SK-N-SH treated with all-trans-retinoic acid at 6 μM for 48 hours (cell line): ENCODE measurements around the gene KRTAP12-2.
"Not testable (repeated sequence)": the region's sequence is repeated elsewhere in the genome, so short reads cannot be mapped to it uniquely, and the experiment has no call there.

Experiments used
- ATAC-seq: fragments of 200-7000 bp; cut with Tn5 transposase; 3 replicates; pipeline ENCODE4 v1.9.1; 2020; ENCODE audit warnings: mild to moderate bottlenecking, moderate library complexity
- BACH2 ChIP-seq: fragments of 250-450 bp; sonication (Bioruptor Pico); IDR thresholded peaks from 2 replicates; pipeline ENCODE4 v1.9.0; 2021; ENCODE audit warnings: mild to moderate bottlenecking, borderline replicate concordance
- CREB5 ChIP-seq: fragments of 250-450 bp; sonication (Bioruptor Pico); IDR thresholded peaks from 2 replicates; pipeline ENCODE4 v1.5.1; 2020; ENCODE audit warnings: low read depth, mild to moderate bottlenecking, moderate library complexity
- CSDC2 ChIP-seq: fragments of 250-450 bp; sonication (Bioruptor Pico); IDR thresholded peaks from 2 replicates; pipeline ENCODE4 v1.5.0; 2020; ENCODE audit warnings: mild to moderate bottlenecking, moderate library complexity
- CSRNP3 ChIP-seq: fragments of 250-450 bp; sonication (Bioruptor Pico); IDR thresholded peaks from 2 replicates; pipeline ENCODE4 v1.5.1; 2021; ENCODE audit warnings: mild to moderate bottlenecking, moderate library complexity
- ESRRG ChIP-seq: fragments of 250-450 bp; sonication (Bioruptor Pico); IDR thresholded peaks from 2 replicates; pipeline ENCODE4 v1.6.1; 2021; ENCODE audit warnings: mild to moderate bottlenecking
- GLIS3 ChIP-seq: fragments of 250-450 bp; sonication (Bioruptor Pico); IDR thresholded peaks from 2 replicates; pipeline ENCODE4 v1.5.0; 2020; ENCODE audit warnings: mild to moderate bottlenecking, moderate library complexity
- OSR1 ChIP-seq: fragments of 250-450 bp; sonication (Bioruptor Pico); IDR thresholded peaks from 2 replicates; pipeline ENCODE4 v1.8.0; 2022; ENCODE audit warnings: moderate library complexity, mild to moderate bottlenecking, inconsistent platforms
- PATZ1 ChIP-seq: fragments of 250-450 bp; sonication (Bioruptor Pico); IDR thresholded peaks from 2 replicates; pipeline ENCODE4 v1.8.0; 2020; ENCODE audit warnings: mild to moderate bottlenecking, moderate library complexity, borderline replicate concordance
- POU6F1 ChIP-seq: fragments of 250-450 bp; sonication (Bioruptor Pico); IDR thresholded peaks from 2 replicates; pipeline ENCODE4 v1.8.0; 2021; ENCODE audit warnings: low read depth, mild to moderate bottlenecking, moderate library complexity, borderline replicate concordance
- PPARA ChIP-seq: fragments of 250-450 bp; sonication (Bioruptor Pico); IDR thresholded peaks from 2 replicates; pipeline ENCODE4 v1.5.0; 2020; ENCODE audit warnings: mild to moderate bottlenecking, borderline replicate concordance
- RARB ChIP-seq: fragments of 250-450 bp; sonication (Bioruptor Pico); IDR thresholded peaks from 2 replicates; pipeline ENCODE4 v1.8.0; 2021; ENCODE audit warnings: mild to moderate bottlenecking, moderate library complexity
- SNAI2 ChIP-seq: fragments of 250-450 bp; sonication (Bioruptor Pico); IDR thresholded peaks from 2 replicates; pipeline ENCODE4 v1.5.0; 2020; ENCODE audit warnings: mild to moderate bottlenecking, moderate library complexity
- TCF4 ChIP-seq: fragments of 250-450 bp; sonication (Bioruptor Pico); IDR thresholded peaks from 2 replicates; pipeline ENCODE4 v1.8.0; 2021; ENCODE audit warnings: mild to moderate bottlenecking, moderate library complexity, borderline replicate concordance
- TOX ChIP-seq: fragments of 250-450 bp; sonication (Bioruptor Pico); IDR thresholded peaks from 2 replicates; pipeline ENCODE4 v1.8.0; 2021; ENCODE audit warnings: mild to moderate bottlenecking, moderate library complexity, borderline replicate concordance
- TSHZ2 ChIP-seq: fragments of 250-450 bp; sonication (Bioruptor Pico); IDR thresholded peaks from 2 replicates; pipeline ENCODE4 v1.5.0; 2020; ENCODE audit warnings: mild to moderate bottlenecking, moderate library complexity
- ZC3H10 ChIP-seq: fragments of 250-450 bp; sonication (Bioruptor Pico); IDR thresholded peaks from 2 replicates; pipeline ENCODE4 v1.5.1; 2021; ENCODE audit warnings: mild to moderate bottlenecking, moderate library complexity
- ZFP3 ChIP-seq: fragments of 250-450 bp; sonication (Bioruptor Pico); IDR thresholded peaks from 2 replicates; pipeline ENCODE4 v1.5.0; 2020; ENCODE audit warnings: mild to moderate bottlenecking, moderate library complexity
- ZFP30 ChIP-seq: fragments of 450-650 bp; formaldehyde crosslinking; IDR thresholded peaks from 2 replicates; pipeline ENCODE4 v1.5.0; 2022; ENCODE audit warnings: mild to moderate bottlenecking, moderate library complexity
- ZNF565 ChIP-seq: fragments of 450-650 bp; formaldehyde crosslinking; conservative IDR thresholded peaks from 2 replicates; pipeline ENCODE4 v1.5.0; 2020; ENCODE audit warnings: low read depth, mild to moderate bottlenecking, moderate library complexity
- ZNF70 ChIP-seq: fragments of 450-650 bp; formaldehyde crosslinking; IDR thresholded peaks from 2 replicates; pipeline ENCODE4 v1.5.0; 2020; ENCODE audit warnings: mild to moderate bottlenecking, moderate library complexity
- ZNF8 ChIP-seq: fragments of 450-650 bp; formaldehyde crosslinking; IDR thresholded peaks from 2 replicates; pipeline ENCODE4 v1.5.0; 2020; ENCODE audit warnings: mild to moderate bottlenecking, moderate library complexity

KRTAP12-2 gene

GRCh38 chr21:44697811-44698734 is 31.3 kb upstream of the KRTAP12-2 start:
- ATAC-seq, result peak; percentile 23; the same call in 2 of the 3 replicates
- TF ChIP-seq TOX (CRISPR knock-in tag) (no peak), CSDC2 (no peak), PPARA (CRISPR knock-in tag) (no peak), SNAI2 (CRISPR knock-in tag) (no peak), TSHZ2 (no peak), PATZ1 (CRISPR knock-in tag) (no peak)

GRCh38 chr21:44697172-44697810 is 30.6 kb upstream of the KRTAP12-2 start, which contains the start of gene KRTAP10-12:
Gene KRTAP10-12 (plus strand): TSS chr21:44697172. CDS start chr21:44697202, 30 bp downstream.
- not testable (repeated sequence) for ATAC-seq

- ATAC-seq, result no peak
- no peak for TF ChIP-seq ZC3H10 (CRISPR knock-in tag)
- TF ChIP-seq TCF4 (CRISPR knock-in tag), result no peak
- no peak for TF ChIP-seq TOX (CRISPR knock-in tag)
- TF ChIP-seq CSRNP3, result no peak
- TF ChIP-seq OSR1 (CRISPR knock-in tag), result no peak
- TF ChIP-seq RARB, result no peak
- TF ChIP-seq ESRRG (CRISPR knock-in tag), result no peak
- TF ChIP-seq PPARA (CRISPR knock-in tag), result no peak
- TF ChIP-seq GLIS3, result no peak
- TF ChIP-seq PATZ1 (CRISPR knock-in tag), result no peak
- TF ChIP-seq ZFP30 (CRISPR knock-in tag), result no peak
- no peak for TF ChIP-seq ZNF8
- no peak for TF ChIP-seq ZNF70 (CRISPR knock-in tag)
- TF ChIP-seq CREB5 (CRISPR knock-in tag), result no peak
- TF ChIP-seq POU6F1 (CRISPR knock-in tag), result no peak
- TF ChIP-seq BACH2 (CRISPR knock-in tag), result no peak
- TF ChIP-seq ZNF565 (CRISPR knock-in tag), result no peak
- no peak for TF ChIP-seq ZFP3
- TF ChIP-seq, all 23 proteins: peak for 0
Observed at GRCh38 chr21:44696572-44696971, 29.8 kb upstream of the KRTAP12-2 start.
